Mesothelial cell of epicardium (in vitro differentiated cells): ENCODE data around the gene PANK2. TPM values are rescaled to one million over a fixed set of nuclear protein-coding genes. Genes with fewer than 3 reads are reported as not detected.
"Not testable (repeated sequence)": the region's sequence is repeated elsewhere in the genome, so short reads cannot be mapped to it uniquely, and the experiment has no call there.

Experiments
- DNase-seq, 2 experiments: peaks; one replicate each; pipeline ENCODE4 v3.0.0; 2021; ENCODE audit warnings: low spot score in 2 of 2; ENCODE audit not compliant: unreplicated experiment in 2 of 2
- H3K27ac Mint-ChIP-seq: 2 replicates; pipeline ENCODE4 v1.8.0; 2021; ENCODE audit warnings: mixed read lengths
- H3K27me3 Mint-ChIP-seq: 2 replicates; pipeline ENCODE4 v1.8.0; 2021; ENCODE audit warnings: low read depth, mixed read lengths
- H3K36me3 Mint-ChIP-seq: 2 replicates; pipeline ENCODE4 v1.8.0; 2021; ENCODE audit warnings: mixed read lengths
- H3K4me1 Mint-ChIP-seq: 2 replicates; pipeline ENCODE4 v1.8.0; 2021; ENCODE audit warnings: mixed read lengths
- H3K4me3 Mint-ChIP-seq: 2 replicates; pipeline ENCODE4 v1.8.0; 2021; ENCODE audit warnings: mild to moderate bottlenecking, moderate library complexity, mixed read lengths
- H3K9me3 Mint-ChIP-seq: 2 replicates; pipeline ENCODE4 v1.8.0; 2021; ENCODE audit warnings: mixed read lengths
- CTCF ChIP-seq: fragments of 200-600 bp; sonication (generic); IDR thresholded peaks from one replicate; pipeline ENCODE4 v1.5.0; 2021; ENCODE audit warnings: antibody characterized with exemption; ENCODE audit not compliant: unreplicated experiment
- total RNA-seq: library from RNA; stranded (reverse); gene quantifications from 3 replicates; pipeline ENCODE4 v1.2.1, GENCODE V29; 2021

The PANK2 gene
- total RNA-seq, 1 donor from 2014 or later = 52.5 TPM

- Mint-ChIP-seq H3K36me3 (peaks cover 8% of the 10 kb centered on the region), H3K9me3 (no peaks in the 10 kb centered on the region), H3K4me3 (peak overlapping the region; percentile 93), H3K27me3 (no peaks in the 10 kb centered on the region), H3K27ac (peak overlapping the region; percentile 93), H3K4me1 (peaks cover 48% of the 10 kb centered on the region)
- no peak for TF ChIP-seq CTCF
- DNase-seq = no peak
Observed at GRCh38 chr20:3890999-3891929, 2.1 kb downstream of the PANK2 start.

GRCh38 chr20:3894796-3895195, 5.6 kb downstream of the PANK2 start:
- no peaks in the 10 kb centered on the region for H3K9me3 Mint-ChIP-seq
- no peak for DNase-seq
- no peak for TF ChIP-seq CTCF
- H3K27me3 Mint-ChIP-seq = no peaks in the 10 kb centered on the region
- H3K4me1 Mint-ChIP-seq = peaks cover 50% of the 10 kb centered on the region
- no peak overlapping the region for H3K27ac Mint-ChIP-seq
- no peak overlapping the region for H3K4me3 Mint-ChIP-seq
- H3K36me3 Mint-ChIP-seq = peaks cover 8% of the 10 kb centered on the region

GRCh38 chr20:3896302-3896701, 7.1 kb downstream of the PANK2 start:
- Mint-ChIP-seq H3K4me3 (no peak overlapping the region), H3K4me1 (peaks cover 51% of the 10 kb centered on the region), H3K9me3 (no peaks in the 10 kb centered on the region), H3K36me3 (peaks cover 8% of the 10 kb centered on the region), H3K27me3 (no peaks in the 10 kb centered on the region), H3K27ac (no peak overlapping the region)
- no peak for TF ChIP-seq CTCF
- DNase-seq = no peak

GRCh38 chr20:3896853-3897583, 7.8 kb downstream of the PANK2 start:
- Mint-ChIP-seq H3K4me1 (peaks cover 51% of the 10 kb centered on the region), H3K36me3 (peaks cover 8% of the 10 kb centered on the region), H3K27ac (peak overlapping the region; percentile 0), H3K4me3 (no peak overlapping the region), H3K27me3 (no peaks in the 10 kb centered on the region), H3K9me3 (no peaks in the 10 kb centered on the region)
- no peak for DNase-seq
- no peak for TF ChIP-seq CTCF

GRCh38 chr20:3898181-3898580, 9.0 kb downstream of the PANK2 start:
- not testable (repeated sequence) for H3K36me3 Mint-ChIP-seq, H3K9me3 Mint-ChIP-seq, H3K27me3 Mint-ChIP-seq, H3K27ac Mint-ChIP-seq, H3K4me3 Mint-ChIP-seq, DNase-seq
- peaks cover 43% of the 10 kb centered on the region for H3K4me1 Mint-ChIP-seq

- H3K4me1 Mint-ChIP-seq = peaks cover 39% of the 10 kb centered on the region
- H3K27ac Mint-ChIP-seq = peak overlapping the region; percentile 25
- H3K4me3 Mint-ChIP-seq = no peak overlapping the region
Observed at GRCh38 chr20:3898639-3899038, 9.5 kb downstream of the PANK2 start.

More at GRCh38 chr20:3898639-3899038, 9.5 kb downstream of the PANK2 start:
- Mint-ChIP-seq H3K27me3 (no peaks in the 10 kb centered on the region), H3K36me3 (peaks cover 6% of the 10 kb centered on the region), H3K9me3 (no peaks in the 10 kb centered on the region)
- no peak for DNase-seq
- TF ChIP-seq CTCF = no peak
